Right atrium auricular region (tissue), 2 donors: Measurements from ENCODE around the gene DNAJC5G. TPM values are rescaled to one million over a fixed set of nuclear protein-coding genes. Genes with fewer than 3 reads are reported as not detected.

Source experiments
- DNase-seq: peaks from one replicate; pipeline ENCODE4 v3.0.0-alpha.2; 2019; ENCODE audit warnings: low spot score
- H3K27ac ChIP-seq, 2 donors: fragments of 200-600 bp; sonication (generic); 1 replicate in 1 of 2; 2 replicates in 1 of 2; pipeline ENCODE4 v1.5.1; 2016 to 2019
- H3K27me3 ChIP-seq, 2 donors: fragments of 200-600 bp; sonication (generic); one replicate each; pipeline versions ENCODE4 v1.5.1 to v1.6.0; 2017 to 2019
- H3K36me3 ChIP-seq: fragments of 200-600 bp; sonication (generic); one replicate; pipeline ENCODE4 v1.5.1; 2016
- H3K4me1 ChIP-seq, 2 donors: fragments of 200-600 bp; sonication (generic); one replicate each; pipeline versions ENCODE4 v1.5.1 to v1.6.0; 2017 to 2019
- H3K4me3 ChIP-seq, 2 donors: fragments of 200-600 bp; sonication (generic); 1 replicate in 1 of 2; 2 replicates in 1 of 2; pipeline ENCODE4 v1.5.1; 2017 to 2019; ENCODE audit warnings: mild to moderate bottlenecking in 1 of 2, moderate library complexity in 1 of 2
- H3K9me3 ChIP-seq, 2 donors: fragments of 200-600 bp; sonication (generic); one replicate each; pipeline ENCODE4 v1.5.1; 2019
- total RNA-seq, 2 donors: library from RNA; depleted of rRNA; stranded (reverse); fragments of >200 nt; gene quantifications; one replicate each; pipeline ENCODE4 v1.1.0, GENCODE V29; 2016
- TF ChIP-seq, protein P1 (sequence below), 2 donors: fragments of 200-600 bp; sonication (generic); IDR thresholded peaks; one replicate each; pipeline ENCODE4 v1.5.1; 2019; ENCODE audit warnings: antibody characterized with exemption in 2 of 2

Gene DNAJC5G
- total RNA-seq, 2 donors from 2014 or later = 0.59 to 0.94 TPM

GRCh38 chr2:27241761-27242613, 33.2 kb upstream of the DNAJC5G start:
- H3K4me1 ChIP-seq = peaks cover 0 to 19% of the 10 kb centered on the region in 2 donors
- DNase-seq = no peak
- no peaks in the 10 kb centered on the region for H3K27me3 ChIP-seq
- TF ChIP-seq, protein P1, sequence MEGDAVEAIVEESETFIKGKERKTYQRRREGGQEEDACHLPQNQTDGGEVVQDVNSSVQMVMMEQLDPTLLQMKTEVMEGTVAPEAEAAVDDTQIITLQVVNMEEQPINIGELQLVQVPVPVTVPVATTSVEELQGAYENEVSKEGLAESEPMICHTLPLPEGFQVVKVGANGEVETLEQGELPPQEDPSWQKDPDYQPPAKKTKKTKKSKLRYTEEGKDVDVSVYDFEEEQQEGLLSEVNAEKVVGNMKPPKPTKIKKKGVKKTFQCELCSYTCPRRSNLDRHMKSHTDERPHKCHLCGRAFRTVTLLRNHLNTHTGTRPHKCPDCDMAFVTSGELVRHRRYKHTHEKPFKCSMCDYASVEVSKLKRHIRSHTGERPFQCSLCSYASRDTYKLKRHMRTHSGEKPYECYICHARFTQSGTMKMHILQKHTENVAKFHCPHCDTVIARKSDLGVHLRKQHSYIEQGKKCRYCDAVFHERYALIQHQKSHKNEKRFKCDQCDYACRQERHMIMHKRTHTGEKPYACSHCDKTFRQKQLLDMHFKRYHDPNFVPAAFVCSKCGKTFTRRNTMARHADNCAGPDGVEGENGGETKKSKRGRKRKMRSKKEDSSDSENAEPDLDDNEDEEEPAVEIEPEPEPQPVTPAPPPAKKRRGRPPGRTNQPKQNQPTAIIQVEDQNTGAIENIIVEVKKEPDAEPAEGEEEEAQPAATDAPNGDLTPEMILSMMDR (IDR thresholded peaks at IDR 0.05) = no peak
- no peaks in the 10 kb centered on the region for H3K9me3 ChIP-seq
- H3K27ac ChIP-seq = no peak overlapping the region
- peaks cover 58% of the 10 kb centered on the region for H3K36me3 ChIP-seq
- H3K4me3 ChIP-seq = no peak overlapping the region

GRCh38 chr2:27242614-27242951, 32.6 kb upstream of the DNAJC5G start:
- Histone ChIP-seq H3K27ac (peak overlapping the region; percentile 36 to 80), H3K4me3 (no peak overlapping the region)
- no peak for DNase-seq

GRCh38 chr2:27243391-27244130, 31.7 kb upstream of the DNAJC5G start:
- DNase-seq = no peak
- no peak overlapping the region for H3K4me3 ChIP-seq
- TF ChIP-seq, protein P1 (IDR thresholded peaks at IDR 0.05) = no peak
- no peaks in the 10 kb centered on the region for H3K9me3 ChIP-seq
- peaks cover 43% of the 10 kb centered on the region for H3K36me3 ChIP-seq
- peak overlapping the region; percentile 36 to 80 for H3K27ac ChIP-seq
- peaks cover 0 to 19% of the 10 kb centered on the region in 2 donors for H3K4me1 ChIP-seq
- H3K27me3 ChIP-seq = no peaks in the 10 kb centered on the region

More at GRCh38 chr2:27242614-27242951, 32.6 kb upstream of the DNAJC5G start:
- Histone ChIP-seq H3K27me3 (no peaks in the 10 kb centered on the region), H3K9me3 (no peaks in the 10 kb centered on the region), H3K36me3 (peaks cover 52% of the 10 kb centered on the region), H3K4me1 (peaks cover 0 to 19% of the 10 kb centered on the region in 2 donors)
- TF ChIP-seq, protein P1 (IDR thresholded peaks at IDR 0.05) = no peak

DNA sequence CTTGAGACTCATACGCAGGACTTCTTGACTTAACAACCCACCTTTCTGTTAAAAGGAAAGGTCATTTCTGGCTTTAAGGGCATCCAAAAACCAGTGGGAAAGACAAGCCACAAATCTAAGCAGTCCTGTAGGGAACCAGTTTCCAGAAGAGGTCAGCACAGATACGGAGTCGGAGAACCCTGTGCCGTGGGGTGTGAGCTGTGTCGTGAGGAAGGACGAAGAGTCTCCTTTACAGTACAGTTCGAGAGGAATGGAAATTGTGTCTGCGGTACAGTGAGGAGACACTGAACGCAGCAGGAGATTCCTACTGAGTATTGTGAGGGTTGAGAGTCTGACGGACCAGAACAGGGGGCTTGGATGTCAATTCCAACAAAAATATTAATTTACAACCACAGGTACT, 30.1 kb upstream of the DNAJC5G start:
- Histone ChIP-seq H3K27me3 (no peaks in the 10 kb centered on the region), H3K9me3 (no peaks in the 10 kb centered on the region), H3K36me3 (peaks cover 27% of the 10 kb centered on the region), H3K4me1 (peaks cover 0 to 23% of the 10 kb centered on the region in 2 donors), H3K27ac (peak overlapping the region in 1 of 2 donors; percentile 16), H3K4me3 (no peak overlapping the region)
- TF ChIP-seq, protein P1 (IDR thresholded peaks at IDR 0.05) = no peak
- DNase-seq = no peak

DNA sequence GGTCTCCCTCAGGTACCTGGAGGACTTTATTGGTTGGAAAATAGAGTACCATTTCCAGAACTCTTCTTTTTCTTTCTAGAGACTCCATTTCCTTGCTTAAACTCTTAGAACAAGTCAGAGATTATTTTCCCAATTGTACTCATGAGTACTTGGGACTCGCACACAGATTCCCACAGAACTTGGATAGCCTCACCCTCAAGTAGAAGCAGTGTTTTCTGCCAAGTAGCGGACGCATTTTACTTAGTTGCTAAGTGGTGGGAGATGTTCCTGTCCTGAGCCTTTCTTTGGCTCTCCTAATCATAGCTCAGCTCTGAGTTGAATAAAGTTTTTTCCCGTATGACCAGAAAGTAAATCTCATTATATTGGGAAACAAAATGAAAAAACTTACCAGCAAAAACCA, 29.6 kb upstream of the DNAJC5G start:
- Histone ChIP-seq H3K4me1 (peaks cover 0 to 27% of the 10 kb centered on the region in 2 donors), H3K4me3 (no peak overlapping the region), H3K27me3 (no peaks in the 10 kb centered on the region), H3K36me3 (peaks cover 22% of the 10 kb centered on the region), H3K27ac (peak overlapping the region in 1 of 2 donors; percentile 16), H3K9me3 (no peaks in the 10 kb centered on the region)
- DNase-seq = no peak
- TF ChIP-seq, protein P1 (IDR thresholded peaks at IDR 0.05) = no peak
